NCI-H2171 treated with DMSO at 0.1 percent for 48 hours (cell line): ENCODE results near the gene COMMD6.
"Not testable (repeated sequence)": the region's sequence is repeated elsewhere in the genome, so short reads cannot be mapped to it uniquely, and the experiment has no call there.

Source experiments
- DNase-seq: peaks from one replicate; lab custom pipeline; 2025; lab: John Stamatoyannopoulos, UW

Gene COMMD6

GRCh38 chr13:75537401-75538365 lies at the start of gene COMMD6:
COMMD6 (minus strand) TSS chr13:75537841; CDS start chr13:75537805, 36 bp downstream.
- peak; percentile 95 for DNase-seq

GRCh38 chr13:75585153-75585552 lies 47.5 kb upstream of the COMMD6 start:
- DNase-seq = no peak

GRCh38 chr13:75583091-75583490 lies 45.5 kb upstream of the COMMD6 start:
- DNase-seq = no peak

DNA sequence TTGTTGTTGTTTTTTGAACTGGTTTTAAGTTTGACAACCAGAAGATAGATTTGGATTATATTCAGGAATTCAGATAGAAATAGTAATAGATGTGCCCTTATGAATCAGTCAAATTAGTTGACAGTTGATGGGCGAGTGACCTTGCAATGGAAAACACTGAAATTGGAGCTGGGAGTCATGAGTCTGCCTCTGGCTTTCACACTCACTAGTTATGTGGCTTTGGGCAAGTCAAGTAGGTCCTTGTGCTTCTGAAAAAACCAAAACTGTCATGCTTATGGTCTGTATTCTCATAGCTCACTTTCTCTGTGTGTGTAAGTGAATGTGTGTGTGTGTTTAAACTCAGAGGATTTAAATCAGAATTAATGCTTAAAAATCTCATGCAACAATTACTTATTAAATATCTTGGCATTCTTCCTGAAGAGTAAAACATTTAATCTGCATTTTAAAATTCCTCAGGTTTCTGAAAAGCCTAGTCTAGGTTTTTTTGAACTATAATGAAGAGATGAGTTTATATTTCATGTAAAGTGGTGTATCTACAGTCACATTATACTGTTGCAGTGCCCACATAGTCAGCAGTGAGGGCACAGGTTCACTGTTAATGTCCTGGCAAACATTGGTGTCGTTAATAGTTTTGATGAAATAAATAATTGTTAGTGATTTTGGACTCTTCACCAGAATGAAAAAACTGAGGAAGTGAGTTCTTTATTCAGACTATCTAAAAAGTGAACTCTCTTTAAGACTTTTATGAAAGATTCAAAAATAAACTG lies 44.4 kb upstream of the COMMD6 start:
- no peak for DNase-seq

GRCh38 chr13:75579529-75579928 lies 41.9 kb upstream of the COMMD6 start:
- DNase-seq = no peak

DNA sequence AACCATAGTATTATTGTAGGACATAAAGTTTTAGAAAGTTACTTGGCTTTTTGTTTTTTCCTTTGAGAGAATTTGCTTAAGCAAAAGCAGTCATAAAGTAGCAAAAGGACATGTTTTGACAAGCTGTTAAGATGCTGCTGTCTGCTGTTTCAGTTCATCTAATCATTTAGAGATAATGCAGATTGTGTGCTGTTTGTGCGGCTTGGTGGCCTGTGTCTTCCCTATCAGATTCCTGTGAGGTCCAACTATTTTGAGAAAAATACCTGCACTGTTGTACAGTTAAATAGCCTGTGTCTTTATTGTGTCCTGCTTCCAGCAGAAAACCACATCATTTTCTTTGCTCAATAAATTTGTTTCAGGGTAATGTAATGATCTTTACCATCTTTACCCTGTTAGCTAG lies 31.9 kb upstream of the COMMD6 start:
- DNase-seq = no peak

DNA sequence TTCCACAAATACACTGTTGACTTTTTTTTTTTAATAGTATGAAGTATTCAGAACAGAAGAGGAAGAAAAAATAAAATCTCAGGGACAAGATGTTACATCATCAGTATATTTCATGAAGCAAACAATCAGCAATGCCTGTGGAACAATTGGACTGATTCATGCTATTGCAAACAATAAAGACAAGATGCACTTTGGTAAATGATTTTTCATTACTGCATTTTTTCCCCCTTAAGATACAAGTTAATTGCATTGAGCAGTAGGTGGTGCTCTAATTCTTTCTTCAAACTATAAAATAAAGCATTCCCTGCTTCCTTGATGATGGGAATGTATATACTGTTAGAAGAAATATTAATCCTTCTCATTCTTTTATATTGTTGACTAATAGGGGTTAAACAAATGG lies 29.0 kb upstream of the COMMD6 start:
- DNase-seq = peak; percentile 29

GRCh38 chr13:75558145-75558840 lies 20.7 kb upstream of the COMMD6 start:
- no peak for DNase-seq

- no peak for DNase-seq
Observed at GRCh38 chr13:75556961-75557360, 19.3 kb upstream of the COMMD6 start.

GRCh38 chr13:75555836-75556235 lies 18.2 kb upstream of the COMMD6 start:
- DNase-seq = no peak

- no peak for DNase-seq
Observed at GRCh38 chr13:75554981-75555380, 17.3 kb upstream of the COMMD6 start.

DNA sequence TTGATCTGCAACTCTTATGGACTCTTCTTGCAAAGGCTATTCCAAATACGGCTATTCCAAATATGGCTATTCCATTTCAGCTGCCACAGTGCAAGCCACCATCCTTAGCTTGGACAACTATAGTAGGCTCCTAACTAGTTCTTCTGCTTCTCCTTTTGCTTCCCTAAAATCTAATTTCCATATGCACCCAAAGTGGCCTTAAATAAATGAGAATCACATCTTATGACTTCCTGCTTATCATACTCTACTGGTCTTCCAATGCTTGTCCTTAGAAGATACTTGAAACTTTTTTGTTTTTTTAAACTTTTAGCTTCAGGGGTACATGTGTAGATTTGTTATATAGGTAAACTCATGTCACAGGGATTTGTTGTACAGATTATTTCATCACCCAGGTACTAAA lies 16.8 kb upstream of the COMMD6 start:
- DNase-seq = no peak

DNA sequence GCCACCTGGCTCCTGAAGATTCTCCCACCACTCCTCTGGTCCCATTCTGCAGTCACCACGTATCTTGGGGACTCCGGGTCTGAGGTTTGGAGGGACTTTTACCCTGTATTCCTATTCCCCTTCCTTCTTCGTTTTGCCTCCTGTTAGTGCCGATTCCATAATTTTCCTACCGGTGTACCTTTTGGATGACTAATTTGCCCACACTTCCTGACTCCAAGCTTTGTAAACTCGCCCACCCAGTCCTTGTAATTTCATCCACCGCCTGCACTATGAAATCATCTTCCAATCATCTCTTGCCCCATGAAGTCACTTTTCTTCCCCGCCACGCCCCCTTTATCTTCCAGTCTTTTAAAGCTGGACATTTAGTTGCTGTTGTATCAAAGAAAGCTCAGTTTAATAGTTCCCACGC lies 12.5 kb upstream of the COMMD6 start:
- DNase-seq = peak; percentile 60

- DNase-seq = peak; percentile 95
Observed at GRCh38 chr13:75549262-75550158, 11.9 kb upstream of the COMMD6 start, which contains the start of gene UCHL3. UCHL3 (plus strand) TSS chr13:75549791; CDS start chr13:75549821, 30 bp downstream.

DNA sequence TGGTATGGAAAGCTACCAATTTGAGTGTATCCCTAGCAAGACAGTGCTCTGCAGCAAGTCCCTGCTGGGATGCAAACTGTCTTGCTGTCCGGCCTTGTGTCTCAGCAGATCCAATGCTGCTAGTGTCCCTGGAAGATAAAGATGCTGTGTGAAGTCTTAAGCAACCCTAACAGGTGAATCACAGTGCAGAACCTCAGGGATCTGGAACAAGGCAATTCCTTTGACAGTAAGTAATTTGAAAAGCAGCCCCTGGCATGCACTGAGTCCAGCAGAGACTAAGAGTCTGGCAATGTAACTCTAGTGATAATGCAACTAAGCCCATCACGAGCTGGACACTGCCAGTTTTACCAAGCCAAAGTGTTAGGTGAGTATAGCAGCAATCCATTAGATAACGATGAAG lies 10.3 kb upstream of the COMMD6 start:
- no peak for DNase-seq

GRCh38 chr13:75545386-75545785 lies 7.7 kb upstream of the COMMD6 start:
- not testable (repeated sequence) for DNase-seq

DNA sequence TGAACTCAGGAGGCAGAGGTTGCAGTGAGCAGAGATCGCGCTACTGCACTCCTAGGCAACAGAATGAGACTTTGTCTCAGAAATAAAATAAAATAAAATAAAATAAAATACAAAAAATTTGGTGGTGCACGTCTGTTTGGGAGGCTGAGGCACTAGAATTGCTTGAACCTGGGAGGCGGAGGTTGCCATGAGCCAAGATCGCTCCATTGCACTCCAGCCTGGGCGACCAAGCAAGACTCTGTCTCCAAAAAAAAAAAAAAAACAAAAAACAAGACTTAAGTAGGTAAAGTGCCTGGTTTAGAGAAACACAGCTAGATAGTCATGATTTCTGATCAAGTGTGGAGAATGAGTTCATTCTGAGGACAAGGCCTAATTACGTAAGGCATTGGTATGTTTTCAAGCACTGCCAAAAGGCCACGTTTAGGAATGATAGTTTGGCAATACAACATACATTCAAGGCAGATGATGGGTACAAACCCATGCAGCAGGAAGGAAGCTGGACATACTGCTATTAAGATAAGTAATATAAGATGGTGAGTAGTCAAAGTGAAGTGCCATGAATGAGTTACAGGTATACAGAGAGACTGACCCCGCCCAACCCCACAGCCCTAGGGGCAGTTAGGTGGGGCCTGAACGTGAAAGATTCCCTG lies 7.2 kb upstream of the COMMD6 start:
- DNase-seq = no peak

- DNase-seq = no peak
Observed at GRCh38 chr13:75541961-75542360, 4.3 kb upstream of the COMMD6 start.

- no peak for DNase-seq
Observed at GRCh38 chr13:75541287-75541686, 3.6 kb upstream of the COMMD6 start.

DNA sequence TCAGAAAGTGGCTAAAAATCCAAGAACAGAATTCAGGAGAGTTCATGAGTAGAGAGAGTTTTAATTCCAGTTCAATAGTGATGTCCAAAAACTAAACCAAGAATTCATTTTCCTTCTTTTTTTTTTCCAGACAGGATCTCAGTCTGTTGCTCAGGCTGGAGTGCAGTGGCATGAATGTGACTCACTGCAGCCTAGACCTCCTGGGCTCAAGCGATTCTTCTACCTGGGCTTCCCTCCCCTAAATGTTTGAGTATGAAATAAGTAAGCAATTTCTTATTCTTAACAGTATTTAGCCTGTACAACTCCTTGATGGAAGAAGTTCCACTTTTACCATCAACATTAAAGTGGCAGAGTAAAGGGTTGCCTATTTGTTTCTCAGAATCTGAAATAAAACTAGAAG lies 3.8 kb downstream of the COMMD6 start:
- no peak for DNase-seq

DNA sequence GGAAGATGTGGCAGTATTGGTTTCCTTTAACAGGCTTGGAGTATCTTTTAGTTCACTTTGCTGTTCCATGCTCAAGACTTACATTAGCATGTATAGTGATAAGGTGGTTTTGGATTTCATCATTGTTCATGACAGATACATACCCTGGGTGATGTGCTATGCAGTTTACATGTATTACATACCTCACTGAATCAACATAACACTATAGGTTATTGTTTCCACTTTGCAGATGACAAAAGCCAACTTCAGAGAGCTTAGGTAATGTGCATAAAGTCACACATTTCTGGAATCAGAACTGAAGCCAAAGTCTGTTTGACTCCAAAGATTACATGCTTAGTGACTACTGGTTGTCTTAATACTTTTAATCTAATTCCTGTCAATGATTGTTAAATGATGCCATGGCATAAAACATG lies 7.1 kb downstream of the COMMD6 start:
- DNase-seq = no peak
